Spinal cord (tissue), 10 donors: Measurements from ENCODE around the gene POU3F3. TPM values are rescaled to one million over a fixed set of nuclear protein-coding genes. Genes with fewer than 3 reads are reported as not detected.

Experiments
- DNase-seq, 6 donors: peaks; one replicate each; pipeline versions ENCODE4 v3.0.0 to v3.0.0-alpha.2; 2013 to 2015; ENCODE audit warnings: low spot score in 6 of 6, low read depth in 4 of 6
- H3K27ac ChIP-seq: one replicate; pipeline ENCODE4 v1.5.1; 2013; ENCODE audit warnings: low read depth, low read length, control low read depth
- H3K27me3 ChIP-seq: one replicate; pipeline ENCODE4 v1.6.1; 2013; ENCODE audit warnings: low read length; ENCODE audit not compliant: control insufficient read depth, insufficient read depth
- H3K36me3 ChIP-seq: one replicate; pipeline ENCODE4 v1.6.1; 2013; ENCODE audit warnings: low read length; ENCODE audit not compliant: control insufficient read depth, insufficient read depth
- H3K4me1 ChIP-seq: one replicate; pipeline ENCODE4 v1.6.1; 2013; ENCODE audit warnings: low read length; ENCODE audit not compliant: control insufficient read depth, insufficient read depth
- H3K4me3 ChIP-seq: one replicate; pipeline ENCODE4 v1.5.1; 2013; ENCODE audit warnings: low read depth, low read length, control low read depth
- H3K9me3 ChIP-seq: one replicate; pipeline ENCODE4 v1.6.1; 2013; ENCODE audit warnings: low read length; ENCODE audit not compliant: control insufficient read depth, insufficient read depth
- WGBS: methylation state at CpG from one replicate; pipeline ENCODE4 v1.1.5; 2013; ENCODE audit warnings: missing lambda C conversion rate; ENCODE audit not compliant: insufficient coverage; 5-methylcytosine and 5-hydroxymethylcytosine counted together
- polyA plus RNA-seq, 2 donors: library from polyadenylated mRNA; unstranded; fragments of 120-200 nt; gene quantifications; one replicate each; pipeline ENCODE4 v1.2.1, GENCODE V29; 2013; ENCODE audit not compliant: insufficient read length in 2 of 2
- total RNA-seq, 2 donors: library from RNA; depleted of rRNA in 1 of 2; stranded (reverse); fragments of 120-200 nt in 1 of 2; fragments of >200 nt in 1 of 2; gene quantifications; one replicate each; pipeline versions ENCODE4 v1.2.3 to v1.2.4, GENCODE V29; 2013 to 2014
- donor health status: healthy.

Gene POU3F3
- total and polyA plus RNA-seq, 4 donors: 20.5 to 67.8 (median 39.6) TPM

- Histone ChIP-seq H3K4me1 (peaks cover 22% of the 10 kb centered on the region), H3K27ac (peak overlapping the region; percentile 95), H3K4me3 (peak overlapping the region; percentile 69), H3K27me3 (peaks cover 47% of the 10 kb centered on the region), H3K9me3 (no peaks in the 10 kb centered on the region), H3K36me3 (peaks cover 10% of the 10 kb centered on the region)
- WGBS: under 1% methylated on average over 35 of the region's 39 CpGs
- peak in 2 of 6 donors; percentile 83 to 85 for DNase-seq
These were observed 1.7 kb upstream of the POU3F3 start for GRCh38 chr2:104852090-104852666.

GRCh38 chr2:104854498-104855220 is 744 bp downstream of the POU3F3 start:
- WGBS: under 1% methylated on average over 44 of the region's 48 CpGs
- Histone ChIP-seq H3K27me3 (peaks cover 52% of the 10 kb centered on the region), H3K4me1 (peaks cover 22% of the 10 kb centered on the region)

GRCh38 chr2:104855221-104856085 is 1.5 kb downstream of the POU3F3 start:
- peaks cover 59% of the 10 kb centered on the region for H3K27me3 ChIP-seq

More at GRCh38 chr2:104854498-104855220, 744 bp downstream of the POU3F3 start:
- H3K27ac ChIP-seq: peak overlapping the region; percentile 90
- H3K36me3 ChIP-seq: peaks cover 14% of the 10 kb centered on the region
- H3K4me3 ChIP-seq: peak overlapping the region; percentile 64
- DNase-seq: peak in 2 of 6 donors; percentile 66 to 70
- no peaks in the 10 kb centered on the region for H3K9me3 ChIP-seq

GRCh38 chr2:104856086-104856972 is 2.4 kb downstream of the POU3F3 start:
- DNase-seq: peak in 2 of 6 donors; percentile 71 to 78
- H3K27me3 ChIP-seq: peaks cover 56% of the 10 kb centered on the region
- under 1% methylated on average over 104 of the region's 106 CpGs for WGBS
- H3K4me1 ChIP-seq: peaks cover 15% of the 10 kb centered on the region
- peak overlapping the region; percentile 45 for H3K4me3 ChIP-seq
- no peaks in the 10 kb centered on the region for H3K9me3 ChIP-seq
- H3K36me3 ChIP-seq: peaks cover 14% of the 10 kb centered on the region
- H3K27ac ChIP-seq: peak overlapping the region; percentile 64

More at GRCh38 chr2:104855221-104856085, 1.5 kb downstream of the POU3F3 start:
- Histone ChIP-seq H3K4me1 (peaks cover 19% of the 10 kb centered on the region), H3K27ac (no peak overlapping the region), H3K36me3 (peaks cover 14% of the 10 kb centered on the region), H3K9me3 (no peaks in the 10 kb centered on the region), H3K4me3 (peak overlapping the region; percentile 64)
- DNase-seq: peak in 2 of 6 donors; percentile 48 to 51
- under 1% methylated on average over 96 of the region's 135 CpGs for WGBS

- Histone ChIP-seq H3K4me1 (peaks cover 20% of the 10 kb centered on the region), H3K4me3 (peak overlapping the region; percentile 50), H3K27ac (peak overlapping the region; percentile 71), H3K27me3 (peaks cover 60% of the 10 kb centered on the region), H3K9me3 (no peaks in the 10 kb centered on the region), H3K36me3 (peaks cover 14% of the 10 kb centered on the region)
- no peak for DNase-seq
- WGBS: 0% methylated on average over 36 of the region's 41 CpGs
These were observed 3.0 kb downstream of the POU3F3 start for GRCh38 chr2:104856973-104857261.

- H3K27ac ChIP-seq: peak overlapping the region; percentile 71
- H3K27me3 ChIP-seq: peaks cover 61% of the 10 kb centered on the region
- H3K4me1 ChIP-seq: peaks cover 24% of the 10 kb centered on the region
- WGBS: 2% methylated on average over 17 of the region's 33 CpGs
- peak in 2 of 6 donors; percentile 67 for DNase-seq
- peak overlapping the region; percentile 50 for H3K4me3 ChIP-seq
- H3K9me3 ChIP-seq: no peaks in the 10 kb centered on the region
- H3K36me3 ChIP-seq: peaks cover 14% of the 10 kb centered on the region
These were observed 3.5 kb downstream of the POU3F3 start for GRCh38 chr2:104857262-104858005.

GRCh38 chr2:104858006-104858978 is 4.4 kb downstream of the POU3F3 start:
- Histone ChIP-seq H3K27ac (peak overlapping the region; percentile 55), H3K9me3 (no peaks in the 10 kb centered on the region), H3K27me3 (peaks cover 62% of the 10 kb centered on the region), H3K4me3 (peak overlapping the region; percentile 50), H3K4me1 (peaks cover 22% of the 10 kb centered on the region), H3K36me3 (peaks cover 14% of the 10 kb centered on the region)
- WGBS: 17% methylated on average over 2 of the region's 18 CpGs
- peak in 2 of 6 donors; percentile 60 to 66 for DNase-seq

- H3K27ac ChIP-seq: peak overlapping the region; percentile 78
- peaks cover 17% of the 10 kb centered on the region for H3K36me3 ChIP-seq
- peak overlapping the region; percentile 50 for H3K4me3 ChIP-seq
- H3K4me1 ChIP-seq: peaks cover 25% of the 10 kb centered on the region
- peak in 2 of 6 donors; percentile 78 to 82 for DNase-seq
- H3K9me3 ChIP-seq: no peaks in the 10 kb centered on the region
- H3K27me3 ChIP-seq: peaks cover 64% of the 10 kb centered on the region
- no CpG with 5 or more reads among the region's 5 CpGs for WGBS
These were observed 5.4 kb downstream of the POU3F3 start for GRCh38 chr2:104859291-104859765.
